Endothelial cell (in vitro differentiated cells): Measurements from ENCODE around the gene IRF6. TPM values are rescaled to one million over a fixed set of nuclear protein-coding genes. Genes with fewer than 3 reads are reported as not detected.

Source experiments
- DNase-seq: peaks from one replicate; pipeline ENCODE4 v3.0.0; 2021; ENCODE audit warnings: low spot score
- H3K27ac Mint-ChIP-seq: one replicate; pipeline ENCODE4 v1.8.0; 2021; ENCODE audit warnings: mixed read lengths, inconsistent platforms; ENCODE audit not compliant: unreplicated experiment
- H3K27me3 Mint-ChIP-seq: one replicate; pipeline ENCODE4 v1.8.0; 2021; ENCODE audit warnings: mild to moderate bottlenecking, moderate library complexity, mixed read lengths, inconsistent platforms; ENCODE audit not compliant: unreplicated experiment
- H3K36me3 Mint-ChIP-seq: one replicate; pipeline ENCODE4 v1.8.0; 2021; ENCODE audit warnings: mild to moderate bottlenecking, low read depth, mixed read lengths, inconsistent platforms; ENCODE audit not compliant: unreplicated experiment
- H3K4me1 Mint-ChIP-seq: one replicate; pipeline ENCODE4 v1.8.0; 2021; ENCODE audit warnings: mild to moderate bottlenecking, mixed read lengths, inconsistent platforms; ENCODE audit not compliant: unreplicated experiment
- H3K4me3 Mint-ChIP-seq: one replicate; pipeline ENCODE4 v1.8.0; 2021; ENCODE audit warnings: mild to moderate bottlenecking, mixed read lengths, inconsistent platforms; ENCODE audit not compliant: unreplicated experiment
- H3K9me3 Mint-ChIP-seq: one replicate; pipeline ENCODE4 v1.8.0; 2021; ENCODE audit warnings: mixed read lengths, inconsistent platforms; ENCODE audit not compliant: unreplicated experiment
- total RNA-seq: library from RNA; stranded (reverse); fragmentation: NEBNext Ultra II Directional; extraction: Animal tissue kit (Norgen Biotek cat#: 25700); gene quantifications from one replicate; pipeline ENCODE4 v1.2.1, GENCODE V29; 2021; ENCODE audit not compliant: unreplicated experiment
- TF ChIP-seq, protein P1 (sequence below): fragments of 200-600 bp; sonication (generic); IDR thresholded peaks from one replicate; pipeline ENCODE4 v1.5.0; 2021; ENCODE audit warnings: antibody characterized with exemption; ENCODE audit not compliant: unreplicated experiment

IRF6 gene
- total RNA-seq, 1 donor from 2014 or later, result 21.3 TPM

- TF ChIP-seq, protein P1, sequence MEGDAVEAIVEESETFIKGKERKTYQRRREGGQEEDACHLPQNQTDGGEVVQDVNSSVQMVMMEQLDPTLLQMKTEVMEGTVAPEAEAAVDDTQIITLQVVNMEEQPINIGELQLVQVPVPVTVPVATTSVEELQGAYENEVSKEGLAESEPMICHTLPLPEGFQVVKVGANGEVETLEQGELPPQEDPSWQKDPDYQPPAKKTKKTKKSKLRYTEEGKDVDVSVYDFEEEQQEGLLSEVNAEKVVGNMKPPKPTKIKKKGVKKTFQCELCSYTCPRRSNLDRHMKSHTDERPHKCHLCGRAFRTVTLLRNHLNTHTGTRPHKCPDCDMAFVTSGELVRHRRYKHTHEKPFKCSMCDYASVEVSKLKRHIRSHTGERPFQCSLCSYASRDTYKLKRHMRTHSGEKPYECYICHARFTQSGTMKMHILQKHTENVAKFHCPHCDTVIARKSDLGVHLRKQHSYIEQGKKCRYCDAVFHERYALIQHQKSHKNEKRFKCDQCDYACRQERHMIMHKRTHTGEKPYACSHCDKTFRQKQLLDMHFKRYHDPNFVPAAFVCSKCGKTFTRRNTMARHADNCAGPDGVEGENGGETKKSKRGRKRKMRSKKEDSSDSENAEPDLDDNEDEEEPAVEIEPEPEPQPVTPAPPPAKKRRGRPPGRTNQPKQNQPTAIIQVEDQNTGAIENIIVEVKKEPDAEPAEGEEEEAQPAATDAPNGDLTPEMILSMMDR, result no peak
- DNase-seq, result no peak
- H3K27me3 Mint-ChIP-seq, result peaks cover 3% of the 10 kb centered on the region
- H3K4me3 Mint-ChIP-seq, result no peak overlapping the region
- H3K9me3 Mint-ChIP-seq, result no peaks in the 10 kb centered on the region
- no peaks in the 10 kb centered on the region for H3K36me3 Mint-ChIP-seq
- H3K27ac Mint-ChIP-seq, result peak overlapping the region; percentile 32
- H3K4me1 Mint-ChIP-seq, result peaks cover 10% of the 10 kb centered on the region
Observed at GRCh38 chr1:209742409-209743144, 63.4 kb downstream of the IRF6 start.

DNA sequence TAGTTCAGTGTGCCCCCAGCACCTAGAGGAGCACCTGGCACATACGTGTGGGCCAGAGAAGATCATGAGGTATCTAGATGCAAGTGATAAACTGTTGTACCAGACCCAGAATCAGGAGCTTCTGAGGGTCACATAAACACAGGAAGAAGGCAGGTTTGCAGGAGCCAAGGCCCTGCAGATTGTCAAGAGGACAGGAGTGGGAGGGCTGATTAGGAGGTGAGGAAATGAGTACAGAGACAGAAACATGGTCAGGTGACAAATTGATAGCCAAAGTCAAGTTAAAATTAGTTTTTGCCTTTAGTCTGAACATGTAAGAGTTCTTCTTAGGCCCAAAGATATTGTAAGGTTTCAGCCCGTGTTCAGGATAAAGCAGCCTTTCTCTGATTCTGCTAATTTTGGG lies 64.1 kb downstream of the IRF6 start:
- Mint-ChIP-seq H3K27ac (no peak overlapping the region), H3K36me3 (no peaks in the 10 kb centered on the region), H3K27me3 (peaks cover 3% of the 10 kb centered on the region), H3K4me1 (peaks cover 5% of the 10 kb centered on the region), H3K9me3 (no peaks in the 10 kb centered on the region), H3K4me3 (no peak overlapping the region)
- TF ChIP-seq, protein P1, result no peak
- DNase-seq, result no peak

DNA sequence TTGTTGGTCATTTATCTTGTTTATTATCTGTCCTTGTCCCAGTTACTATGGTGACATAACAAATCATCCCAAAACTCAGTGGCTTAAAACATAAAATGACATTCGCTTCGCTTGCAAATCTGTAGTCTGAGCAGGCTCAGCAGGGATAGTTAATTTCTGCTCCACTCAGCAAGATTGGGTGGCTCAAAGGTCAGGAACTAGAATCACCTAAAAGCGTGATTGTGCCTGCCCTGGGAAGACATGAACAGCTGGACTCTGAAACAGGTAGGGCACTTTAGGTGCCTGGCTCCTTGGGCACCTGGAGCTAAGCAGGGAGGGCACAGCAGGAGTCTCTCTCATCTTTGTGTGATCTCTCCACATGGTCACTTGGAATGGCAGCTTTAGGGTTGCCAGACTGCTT lies 64.7 kb downstream of the IRF6 start:
- H3K36me3 Mint-ChIP-seq, result no peaks in the 10 kb centered on the region
- peaks cover 3% of the 10 kb centered on the region for H3K27me3 Mint-ChIP-seq
- no peak overlapping the region for H3K27ac Mint-ChIP-seq
- no peak overlapping the region for H3K4me3 Mint-ChIP-seq
- TF ChIP-seq, protein P1, result no peak
- peaks cover 2% of the 10 kb centered on the region for H3K4me1 Mint-ChIP-seq
- H3K9me3 Mint-ChIP-seq, result no peaks in the 10 kb centered on the region
- DNase-seq, result no peak

GRCh38 chr1:209738270-209738669 lies 67.7 kb downstream of the IRF6 start:
- H3K27me3 Mint-ChIP-seq, result peaks cover 1% of the 10 kb centered on the region
- no peaks in the 10 kb centered on the region for H3K36me3 Mint-ChIP-seq
- TF ChIP-seq, protein P1, result no peak
- H3K27ac Mint-ChIP-seq, result no peak overlapping the region
- no peaks in the 10 kb centered on the region for H3K9me3 Mint-ChIP-seq
- H3K4me3 Mint-ChIP-seq, result no peak overlapping the region
- no peak for DNase-seq
- H3K4me1 Mint-ChIP-seq, result peaks cover 2% of the 10 kb centered on the region

- peaks cover 2% of the 10 kb centered on the region for H3K4me1 Mint-ChIP-seq
- no peak overlapping the region for H3K27ac Mint-ChIP-seq
- no peaks in the 10 kb centered on the region for H3K9me3 Mint-ChIP-seq
- no peak for DNase-seq
- H3K27me3 Mint-ChIP-seq, result peaks cover 1% of the 10 kb centered on the region
- TF ChIP-seq, protein P1, result no peak
- H3K4me3 Mint-ChIP-seq, result no peak overlapping the region
- H3K36me3 Mint-ChIP-seq, result no peaks in the 10 kb centered on the region
Observed at GRCh38 chr1:209737118-209737505, 68.8 kb downstream of the IRF6 start.
